Coronary artery (tissue), 2 donors: ENCODE measurements around the gene SPTBN1.
"Not testable (repeated sequence)": the region's sequence is repeated elsewhere in the genome, so short reads cannot be mapped to it uniquely, and the experiment has no call there.

ENCODE experiments used
- DNase-seq: peaks from one replicate; pipeline ENCODE4 v3.0.0-alpha.2; 2017; ENCODE audit warnings: low spot score
- H3K27ac ChIP-seq, 2 donors: fragments of 200-600 bp; sonication (generic); one replicate each; pipeline ENCODE4 v1.5.1; 2016 to 2019
- H3K4me3 ChIP-seq: fragments of 200-600 bp; sonication (generic); 2 replicates; pipeline ENCODE4 v1.5.1; 2016; ENCODE audit warnings: mild to moderate bottlenecking, moderate library complexity
- CTCF ChIP-seq: fragments of 200-600 bp; sonication (generic); IDR thresholded peaks from one replicate; pipeline ENCODE4 v1.5.1; 2019; ENCODE audit warnings: antibody characterized with exemption

SPTBN1 gene

GRCh38 chr2:54525321-54525720, 69.2 kb downstream of the SPTBN1 start:
- Histone ChIP-seq H3K27ac (no peak overlapping the region), H3K4me3 (no peak overlapping the region)
- TF ChIP-seq CTCF, result no peak
- DNase-seq, result no peak

- H3K4me3 ChIP-seq, result no peak overlapping the region
- H3K27ac ChIP-seq, result peak overlapping the region; percentile 8 to 66
- TF ChIP-seq CTCF, result no peak
- no peak for DNase-seq
Observed at GRCh38 chr2:54526226-54526879, 70.2 kb downstream of the SPTBN1 start.

GRCh38 chr2:54528311-54528955, 72.3 kb downstream of the SPTBN1 start:
- no peak for DNase-seq
- TF ChIP-seq CTCF, result no peak
- Histone ChIP-seq H3K4me3 (no peak overlapping the region), H3K27ac (no peak overlapping the region)

GRCh38 chr2:54529518-54529917, 73.4 kb downstream of the SPTBN1 start:
- H3K4me3 ChIP-seq, H3K27ac ChIP-seq, DNase-seq: not testable (repeated sequence)

DNA sequence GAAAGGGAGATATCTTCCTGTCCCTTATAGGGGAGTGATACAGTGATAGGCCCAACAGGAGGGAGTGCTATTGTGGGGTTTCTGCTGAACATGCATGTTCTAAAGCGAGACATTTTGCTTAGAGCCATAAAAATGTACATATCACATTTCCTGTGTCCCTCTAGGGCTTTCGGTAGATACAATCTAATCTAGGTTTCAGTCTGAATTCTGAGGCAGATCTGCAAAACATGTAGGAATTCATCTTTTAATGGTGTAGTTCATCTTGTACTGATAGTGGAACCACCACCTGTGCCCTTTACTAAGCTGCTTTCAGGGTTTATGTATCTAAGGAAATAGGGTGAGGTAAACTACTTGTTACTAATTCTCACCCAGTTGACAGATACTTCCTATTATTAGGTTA, 73.8 kb downstream of the SPTBN1 start:
- TF ChIP-seq CTCF, result no peak
- no peak overlapping the region for H3K4me3 ChIP-seq
- no peak overlapping the region for H3K27ac ChIP-seq
- DNase-seq, result no peak

DNA sequence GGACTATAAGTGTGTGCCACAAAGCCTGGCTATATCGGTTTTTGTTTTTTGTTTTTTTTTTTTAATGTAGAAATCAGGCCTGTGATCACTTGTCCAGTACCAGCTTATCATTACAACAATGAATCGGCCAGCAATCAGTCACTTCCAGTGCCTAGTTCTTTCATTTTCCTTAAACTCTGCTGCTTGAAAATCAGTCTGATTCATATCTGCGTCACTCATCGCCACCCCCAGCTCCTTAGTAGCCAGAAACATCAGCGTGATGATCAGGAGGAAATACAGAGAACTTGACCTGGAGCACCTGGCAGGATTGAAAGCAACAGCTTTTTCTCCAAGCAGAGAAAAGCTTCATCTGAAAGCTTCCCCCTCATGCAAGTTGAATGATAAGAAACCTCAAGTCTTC, 75.4 kb downstream of the SPTBN1 start:
- no peak overlapping the region for H3K27ac ChIP-seq
- no peak for DNase-seq

DNA sequence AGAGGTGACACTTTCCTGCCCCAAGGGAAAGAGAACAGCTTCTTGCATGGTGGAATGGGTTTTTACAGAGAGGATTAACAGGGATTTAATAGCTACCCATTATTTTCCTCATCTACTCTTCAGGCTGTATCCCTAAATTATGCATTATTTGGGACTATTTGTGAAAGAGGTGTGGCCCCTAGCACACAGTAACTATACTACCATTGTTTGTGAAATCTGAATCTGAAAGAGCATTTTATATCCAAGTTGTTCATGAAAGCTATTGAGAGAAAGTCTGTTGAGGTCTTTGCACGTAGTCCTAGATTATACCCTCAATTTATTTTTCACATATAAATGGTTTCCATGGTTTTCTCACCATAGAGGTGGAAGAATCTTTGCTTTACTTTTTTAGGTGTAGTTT, 78.1 kb downstream of the SPTBN1 start:
- Histone ChIP-seq H3K27ac (no peak overlapping the region), H3K4me3 (no peak overlapping the region)
- no peak for DNase-seq
- no peak for TF ChIP-seq CTCF

More for the DNA sequence above, 75.4 kb downstream of the SPTBN1 start:
- TF ChIP-seq CTCF, result no peak
- H3K4me3 ChIP-seq, result no peak overlapping the region
